Choroid plexus epithelial cell (primary cell): ENCODE data around the gene EAF1.
"Not testable (repeated sequence)": the region's sequence is repeated elsewhere in the genome, so short reads cannot be mapped to it uniquely, and the experiment has no call there.

Experiments
- DNase-seq: peaks from one replicate; pipeline ENCODE4 v3.0.0-alpha.2; 2010; ENCODE audit warnings: low read depth
- H3K4me3 ChIP-seq: 2 replicates; pipeline ENCODE4 v1.5.1; 2011; ENCODE audit warnings: low read depth, mild to moderate bottlenecking, control low read depth, low read length, moderate library complexity
- TF ChIP-seq, protein P1 (sequence below): conservative IDR thresholded peaks from 2 replicates; pipeline ENCODE4 v1.5.1; 2011; ENCODE audit warnings: low read depth, mild to moderate bottlenecking, control low read depth, inconsistent platforms, low read length, moderate library complexity

EAF1 gene

GRCh38 chr3:15452961-15453360, 25.6 kb downstream of the EAF1 start:
- no peak for DNase-seq
- TF ChIP-seq, protein P1, sequence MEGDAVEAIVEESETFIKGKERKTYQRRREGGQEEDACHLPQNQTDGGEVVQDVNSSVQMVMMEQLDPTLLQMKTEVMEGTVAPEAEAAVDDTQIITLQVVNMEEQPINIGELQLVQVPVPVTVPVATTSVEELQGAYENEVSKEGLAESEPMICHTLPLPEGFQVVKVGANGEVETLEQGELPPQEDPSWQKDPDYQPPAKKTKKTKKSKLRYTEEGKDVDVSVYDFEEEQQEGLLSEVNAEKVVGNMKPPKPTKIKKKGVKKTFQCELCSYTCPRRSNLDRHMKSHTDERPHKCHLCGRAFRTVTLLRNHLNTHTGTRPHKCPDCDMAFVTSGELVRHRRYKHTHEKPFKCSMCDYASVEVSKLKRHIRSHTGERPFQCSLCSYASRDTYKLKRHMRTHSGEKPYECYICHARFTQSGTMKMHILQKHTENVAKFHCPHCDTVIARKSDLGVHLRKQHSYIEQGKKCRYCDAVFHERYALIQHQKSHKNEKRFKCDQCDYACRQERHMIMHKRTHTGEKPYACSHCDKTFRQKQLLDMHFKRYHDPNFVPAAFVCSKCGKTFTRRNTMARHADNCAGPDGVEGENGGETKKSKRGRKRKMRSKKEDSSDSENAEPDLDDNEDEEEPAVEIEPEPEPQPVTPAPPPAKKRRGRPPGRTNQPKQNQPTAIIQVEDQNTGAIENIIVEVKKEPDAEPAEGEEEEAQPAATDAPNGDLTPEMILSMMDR = no peak
- H3K4me3 ChIP-seq = no peak overlapping the region

DNA sequence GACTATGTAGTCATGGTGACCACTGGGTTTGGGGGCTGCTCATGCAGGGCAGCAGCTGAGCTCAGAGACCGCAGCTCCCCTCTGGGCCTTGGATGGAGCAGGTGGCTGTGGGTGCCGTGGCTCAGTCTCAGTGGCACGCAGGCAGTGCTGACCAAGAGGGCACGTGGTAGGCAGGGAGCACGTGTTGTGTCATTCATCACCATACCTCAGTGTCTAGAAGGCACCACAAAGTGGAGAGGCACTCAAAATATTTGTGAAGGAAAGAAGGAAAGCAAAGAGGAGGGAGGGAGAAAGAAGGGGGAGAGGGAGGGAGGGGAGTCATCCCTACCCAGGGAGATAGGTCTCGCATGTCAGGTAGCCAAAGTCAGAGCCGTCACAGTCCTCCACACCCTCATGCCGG, 26.1 kb downstream of the EAF1 start:
- no peak overlapping the region for H3K4me3 ChIP-seq
- TF ChIP-seq, protein P1 = no peak
- no peak for DNase-seq

GRCh38 chr3:15453991-15454625, 26.7 kb downstream of the EAF1 start:
- no peak for DNase-seq
- no peak overlapping the region for H3K4me3 ChIP-seq
- TF ChIP-seq, protein P1 = no peak

DNA sequence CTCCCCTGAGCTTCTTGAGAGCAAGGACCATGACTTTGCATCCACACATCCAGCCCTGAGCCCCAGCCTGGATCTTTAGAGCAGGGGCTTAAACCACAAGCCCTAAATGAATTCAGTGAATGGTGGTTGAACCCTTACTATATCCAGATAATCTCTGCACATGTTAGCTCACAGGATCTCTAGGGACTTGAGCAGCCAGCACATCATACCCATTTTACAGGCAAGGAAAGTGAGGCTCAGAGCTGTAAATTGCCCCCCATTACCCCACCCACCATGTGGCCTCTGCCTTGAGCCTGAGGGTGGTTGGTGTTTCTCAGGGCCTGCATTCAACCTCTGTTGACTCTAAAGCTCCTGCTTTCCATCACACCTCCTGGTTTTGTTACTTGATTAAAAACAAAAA, 27.6 kb downstream of the EAF1 start:
- no peak for DNase-seq
- TF ChIP-seq, protein P1 = no peak
- no peak overlapping the region for H3K4me3 ChIP-seq

DNA sequence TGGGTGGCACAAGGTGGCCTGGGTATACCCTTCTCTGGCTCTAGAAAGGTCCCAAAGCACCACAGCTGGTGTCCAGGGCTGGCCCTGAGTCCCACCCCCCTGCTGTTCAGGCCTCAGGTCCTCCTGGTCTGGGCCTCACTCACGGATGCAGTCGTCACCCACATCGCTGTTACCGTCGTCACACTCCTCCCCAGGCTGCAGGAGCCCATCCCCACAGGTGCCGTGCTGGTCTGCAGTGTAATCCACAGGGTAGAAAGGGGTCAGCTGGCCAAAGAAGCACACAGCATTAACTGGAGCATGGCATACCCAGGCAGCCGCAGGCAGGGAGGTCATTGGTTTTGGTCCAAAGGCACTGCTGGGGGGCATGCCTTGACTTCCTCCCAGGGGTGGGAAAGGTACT, 28.4 kb downstream of the EAF1 start:
- no peak overlapping the region for H3K4me3 ChIP-seq
- TF ChIP-seq, protein P1 = no peak
- DNase-seq = no peak

GRCh38 chr3:15456321-15456720, 28.9 kb downstream of the EAF1 start:
- TF ChIP-seq, protein P1 = no peak
- H3K4me3 ChIP-seq = no peak overlapping the region
- no peak for DNase-seq

- DNase-seq, H3K4me3 ChIP-seq: not testable (repeated sequence)
These were observed 29.5 kb downstream of the EAF1 start for GRCh38 chr3:15456915-15457314.
